ENCODE data around the gene IL36B. TPM values are rescaled to one million over a fixed set of nuclear protein-coding genes. Genes with fewer than 3 reads are reported as not detected.

Gene IL36B
- total and polyA plus RNA-seq, 9 of the 15 experiments (the other 6 are each of a cell fraction or from before 2014, with no cell fraction given), result not detected

DNA sequence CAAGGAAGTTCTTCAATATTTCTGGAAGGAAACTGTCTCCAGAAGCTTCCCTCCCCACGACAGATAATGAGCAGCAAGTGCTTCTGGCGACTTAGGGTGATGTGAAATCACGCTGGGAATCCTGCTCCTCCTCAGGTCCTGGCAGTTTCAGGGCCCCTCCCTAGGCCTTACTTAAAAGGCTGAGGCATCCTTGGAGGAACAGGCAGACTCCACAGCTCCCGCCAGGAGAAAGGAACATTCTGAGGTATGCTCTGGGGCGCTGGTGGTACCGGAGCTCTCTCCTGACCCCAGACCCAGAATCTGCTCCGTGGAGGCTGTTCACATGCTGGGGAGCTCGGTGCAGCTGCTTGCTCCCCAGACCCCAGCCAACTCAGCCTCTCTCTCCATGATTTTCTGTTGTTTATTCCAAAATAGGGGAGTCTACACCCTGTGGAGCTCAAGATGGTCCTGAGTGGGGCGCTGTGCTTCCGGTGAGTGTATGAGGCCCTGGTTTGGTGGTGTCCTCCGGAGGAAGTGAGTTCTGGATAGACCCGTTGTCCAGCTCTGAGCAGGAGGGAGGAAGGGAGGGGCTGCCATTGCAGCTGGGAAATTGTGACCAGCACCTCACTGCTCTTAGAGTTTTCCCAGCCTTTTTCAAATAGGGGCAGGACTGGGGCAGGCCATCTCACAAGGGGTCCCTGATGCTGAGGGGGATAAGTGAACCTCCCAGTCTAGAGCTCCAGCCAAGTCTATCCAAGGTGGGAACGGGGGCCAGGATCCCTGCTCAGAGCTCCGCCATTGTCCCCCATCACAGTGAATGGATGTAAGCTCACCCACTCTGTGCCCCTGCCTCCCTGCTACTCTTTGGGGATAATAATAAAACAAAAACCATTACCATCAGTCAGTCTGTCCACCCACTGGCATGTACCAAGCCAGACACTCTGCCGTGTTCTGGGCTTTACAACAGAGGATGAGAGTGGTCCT, 6.6 kb upstream of the IL36B start, which contains the start of gene IL36RN (continued):
- TF ChIP-seq, protein P1, sequence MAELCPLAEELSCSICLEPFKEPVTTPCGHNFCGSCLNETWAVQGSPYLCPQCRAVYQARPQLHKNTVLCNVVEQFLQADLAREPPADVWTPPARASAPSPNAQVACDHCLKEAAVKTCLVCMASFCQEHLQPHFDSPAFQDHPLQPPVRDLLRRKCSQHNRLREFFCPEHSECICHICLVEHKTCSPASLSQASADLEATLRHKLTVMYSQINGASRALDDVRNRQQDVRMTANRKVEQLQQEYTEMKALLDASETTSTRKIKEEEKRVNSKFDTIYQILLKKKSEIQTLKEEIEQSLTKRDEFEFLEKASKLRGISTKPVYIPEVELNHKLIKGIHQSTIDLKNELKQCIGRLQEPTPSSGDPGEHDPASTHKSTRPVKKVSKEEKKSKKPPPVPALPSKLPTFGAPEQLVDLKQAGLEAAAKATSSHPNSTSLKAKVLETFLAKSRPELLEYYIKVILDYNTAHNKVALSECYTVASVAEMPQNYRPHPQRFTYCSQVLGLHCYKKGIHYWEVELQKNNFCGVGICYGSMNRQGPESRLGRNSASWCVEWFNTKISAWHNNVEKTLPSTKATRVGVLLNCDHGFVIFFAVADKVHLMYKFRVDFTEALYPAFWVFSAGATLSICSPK (IDR thresholded peaks at IDR 0.05; ENCODE audit: borderline replicate concordance), result no peak
- TF ChIP-seq HNRNPUL1 (IDR thresholded peaks at IDR 0.05; ENCODE audit: low read length) (no peak), HINFP (tag; conservative IDR thresholded peaks at IDR 0.05; ENCODE audit: low read depth) (no peak), POLR3A (IDR thresholded peaks at IDR 0.05; ENCODE audit: borderline replicate concordance, extremely low read depth, insufficient read depth, insufficient read length) (no peak), ZNF436 (CRISPR knock-in tag; IDR thresholded peaks at IDR 0.05) (no peak), LEF1 (IDR thresholded peaks at IDR 0.05) (no peak), ZFP36 (IDR thresholded peaks at IDR 0.05; ENCODE audit: low read depth, low read length, partially characterized antibody) (no peak), BRCA1 (IDR thresholded peaks at IDR 0.05) (no peak), BRCA1 (CRISPR knock-in tag; IDR thresholded peaks at IDR 0.05) (no peak), TCFL5 (CRISPR knock-in tag; conservative IDR thresholded peaks at IDR 0.05) (no peak), ELF1 (tag; IDR thresholded peaks at IDR 0.05) (no peak), SRF (CRISPR knock-in tag; IDR thresholded peaks at IDR 0.05) (0 out of 4 replicates have a peak, but pooled peaks of 1 of the 2 experiments have one; percentile 36)
